WTC11 (cell line): ENCODE measurements around the gene PTPN11. TPM values are rescaled to one million over a fixed set of nuclear protein-coding genes. Genes with fewer than 3 reads are reported as not detected.

Experiments
- ATAC-seq: fragments of 200-7000 bp; cut with Tn5 transposase; 2 replicates; pipeline ENCODE4 v1.10.0; 2021; ENCODE audit warnings: mild to moderate bottlenecking, moderate library complexity
- CTCF ChIA-PET: fragments of 300-600 bp; sonication (Branson Sonifier 250); formaldehyde crosslinking; loops from one replicate; lab custom pipeline; 2021; ENCODE audit warnings: antibody characterized with exemption; lab: Charles Lee
- POLR2A ChIA-PET: fragments of 350-600 bp; sonication (Branson Sonifier 250); formaldehyde crosslinking; loops from one replicate; lab custom pipeline; 2021; ENCODE audit warnings: antibody characterized with exemption; lab: Charles Lee
- DNase-seq: peaks from one replicate; pipeline ENCODE4 v3.0.0; 2021; ENCODE audit warnings: low spot score
- H3K27ac Mint-ChIP-seq: 2 replicates; pipeline ENCODE4 v1.8.0; 2021; ENCODE audit warnings: mixed read lengths
- H3K27me3 Mint-ChIP-seq: 2 replicates; pipeline ENCODE4 v1.8.0; 2021; ENCODE audit warnings: low read depth, mild to moderate bottlenecking, moderate library complexity, mixed read lengths
- H3K36me3 Mint-ChIP-seq: 2 replicates; pipeline ENCODE4 v1.8.0; 2021; ENCODE audit warnings: mixed read lengths
- H3K4me1 Mint-ChIP-seq: 2 replicates; pipeline ENCODE4 v1.8.0; 2022; ENCODE audit warnings: mixed read lengths
- H3K4me3 Mint-ChIP-seq: 2 replicates; pipeline ENCODE4 v1.8.0; 2021; ENCODE audit warnings: mild to moderate bottlenecking, moderate library complexity, mixed read lengths
- H3K9me3 Mint-ChIP-seq: 2 replicates; pipeline ENCODE4 v1.8.0; 2021; ENCODE audit warnings: mixed read lengths
- AFF4 ChIP-seq: sonication (generic); formaldehyde crosslinking; IDR thresholded peaks from 2 replicates; pipeline ENCODE4 v1.8.1; 2023; ENCODE audit warnings: mild to moderate bottlenecking, missing genetic modification reagents, borderline replicate concordance
- AR ChIP-seq: fragments of 250-450 bp; sonication (Bioruptor Pico); IDR thresholded peaks from 2 replicates; pipeline ENCODE4 v1.9.0; 2021; ENCODE audit warnings: mild to moderate bottlenecking
- ARID4B ChIP-seq: sonication (generic); formaldehyde crosslinking; IDR thresholded peaks from 2 replicates; pipeline ENCODE4 v1.8.0; 2023; ENCODE audit warnings: missing genetic modification reagents, mild to moderate bottlenecking, borderline replicate concordance
- ATF3 ChIP-seq: sonication (generic); formaldehyde crosslinking; conservative IDR thresholded peaks from 2 replicates; pipeline ENCODE4 v1.8.1; 2022; ENCODE audit warnings: mild to moderate bottlenecking, missing genetic modification reagents
- ATF6 ChIP-seq: sonication (generic); formaldehyde crosslinking; IDR thresholded peaks from 2 replicates; pipeline ENCODE4 v1.8.1; 2023; ENCODE audit warnings: mild to moderate bottlenecking, missing genetic modification reagents
- CBFB ChIP-seq: sonication (generic); formaldehyde crosslinking; IDR thresholded peaks from 2 replicates; pipeline ENCODE4 v1.8.1; 2022; ENCODE audit warnings: mild to moderate bottlenecking, low read depth, missing genetic modification reagents
- E2F5 ChIP-seq: sonication (generic); formaldehyde crosslinking; IDR thresholded peaks from 2 replicates; pipeline ENCODE4 v1.8.1; 2022; ENCODE audit warnings: mild to moderate bottlenecking, moderate library complexity, missing genetic modification reagents
- EMX1 ChIP-seq: fragments of 250-450 bp; sonication (Bioruptor Pico); IDR thresholded peaks from 2 replicates; pipeline ENCODE4 v1.8.0; 2021; ENCODE audit warnings: mild to moderate bottlenecking
- ETV6 ChIP-seq: sonication (generic); formaldehyde crosslinking; IDR thresholded peaks from 2 replicates; pipeline ENCODE4 v1.8.1; 2022; ENCODE audit warnings: mild to moderate bottlenecking, missing genetic modification reagents
- FOXP1 ChIP-seq: sonication (generic); formaldehyde crosslinking; IDR thresholded peaks from 2 replicates; pipeline ENCODE4 v1.8.0; 2022; ENCODE audit warnings: missing genetic modification reagents, mild to moderate bottlenecking, moderate library complexity, borderline replicate concordance
- JUN ChIP-seq: sonication (generic); formaldehyde crosslinking; IDR thresholded peaks from 2 replicates; pipeline ENCODE4 v1.8.0; 2023; ENCODE audit warnings: mild to moderate bottlenecking, missing genetic modification reagents
- NFE2L1 ChIP-seq: sonication (generic); formaldehyde crosslinking; IDR thresholded peaks from 2 replicates; pipeline ENCODE4 v1.8.1; 2023; ENCODE audit warnings: missing genetic modification reagents
- NR3C1 ChIP-seq: sonication (generic); formaldehyde crosslinking; conservative IDR thresholded peaks from 2 replicates; pipeline ENCODE4 v1.8.1; 2023; ENCODE audit warnings: low read depth, mild to moderate bottlenecking, missing genetic modification reagents
- OVOL2 ChIP-seq: fragments of 250-450 bp; sonication (Bioruptor Pico); IDR thresholded peaks from 2 replicates; pipeline ENCODE4 v1.9.0; 2021; ENCODE audit warnings: mild to moderate bottlenecking, borderline replicate concordance
- RELA ChIP-seq: sonication (generic); formaldehyde crosslinking; IDR thresholded peaks from 2 replicates; pipeline ENCODE4 v1.8.1; 2022; ENCODE audit warnings: missing genetic modification reagents, mild to moderate bottlenecking, borderline replicate concordance
- TCF7 ChIP-seq: sonication (generic); formaldehyde crosslinking; IDR thresholded peaks from 2 replicates; pipeline ENCODE4 v1.8.0; 2022; ENCODE audit warnings: mild to moderate bottlenecking, low read depth, missing genetic modification reagents, moderate library complexity
- TEAD4 ChIP-seq: sonication (generic); formaldehyde crosslinking; IDR thresholded peaks from 2 replicates; pipeline ENCODE4 v1.8.0; 2022; ENCODE audit warnings: mild to moderate bottlenecking, missing genetic modification reagents
- ZNF281 ChIP-seq: sonication (generic); formaldehyde crosslinking; IDR thresholded peaks from 2 replicates; pipeline ENCODE4 v1.8.0; 2023; ENCODE audit warnings: mild to moderate bottlenecking, missing genetic modification reagents
- ZNF396 ChIP-seq: fragments of 250-450 bp; sonication (Bioruptor Pico); IDR thresholded peaks from 2 replicates; pipeline ENCODE4 v1.8.0; 2021; ENCODE audit warnings: mild to moderate bottlenecking, moderate library complexity, borderline replicate concordance
- ZNF416 ChIP-seq: fragments of 250-450 bp; sonication (Bioruptor Pico); IDR thresholded peaks from 2 replicates; pipeline ENCODE4 v1.9.0; 2021; ENCODE audit warnings: mild to moderate bottlenecking, inconsistent platforms
- total RNA-seq: library from RNA; stranded (reverse); gene quantifications from 3 replicates; pipeline ENCODE4 v1.2.3, GENCODE V29; 2021

PTPN11 gene
- total RNA-seq, 1 experiment from 2014 or later = 112 TPM

- no peak overlapping the region for H3K4me3 Mint-ChIP-seq
- H3K36me3 Mint-ChIP-seq = peaks cover 51% of the 10 kb centered on the region
- H3K9me3 Mint-ChIP-seq = no peaks in the 10 kb centered on the region
- no peak for TF ChIP-seq ARID4B
- no peak for TF ChIP-seq EMX1 (CRISPR knock-in tag)
- no peak for TF ChIP-seq CBFB
- TF ChIP-seq ZNF396 (CRISPR knock-in tag) = no peak
- TF ChIP-seq AR = no peak
- no peak for TF ChIP-seq ATF6 (CRISPR knock-in tag)
- TF ChIP-seq ZNF281 = no peak
- no peak for TF ChIP-seq RELA (CRISPR knock-in tag)
- TF ChIP-seq AFF4 = no peak
- no peak for TF ChIP-seq ZNF416 (CRISPR knock-in tag)
- no peak for TF ChIP-seq NR3C1 (CRISPR knock-in tag)
- TF ChIP-seq TCF7 (CRISPR knock-in tag) = no peak
- no peak for TF ChIP-seq FOXP1 (CRISPR knock-in tag)
- TF ChIP-seq NFE2L1 = no peak
- TF ChIP-seq ATF3 (CRISPR knock-in tag) = no peak
- TF ChIP-seq OVOL2 (CRISPR knock-in tag) = no peak
- TF ChIP-seq JUN (CRISPR knock-in tag) = no peak
- no peak for TF ChIP-seq TEAD4
- no peak for TF ChIP-seq ETV6 (CRISPR knock-in tag)
- TF ChIP-seq E2F5 (CRISPR knock-in tag) = no peak
- TF ChIP-seq, all 79 proteins: peak for 0
- H3K27ac Mint-ChIP-seq = no peak overlapping the region; the same call in 1 of the 2 replicates
- H3K27me3 Mint-ChIP-seq = no peaks in the 10 kb centered on the region
- CTCF ChIA-PET = no interaction called here
- no peak for ATAC-seq
- DNase-seq = no peak
- no peaks in the 10 kb centered on the region for H3K4me1 Mint-ChIP-seq
- POLR2A ChIA-PET = interaction anchor here (0.6 kb wide), 1 partner anchor 215 kb away, joined by 3 read pairs; no protein-coding TSS in a partner anchor
These were observed 64.0 kb downstream of the PTPN11 start for GRCh38 chr12:112482733-112483132.
